ENCODE measurements around the gene CD55. TPM values are rescaled to one million over a fixed set of nuclear protein-coding genes. Genes with fewer than 3 reads are reported as not detected.

Gene CD55
- total RNA-seq, 4 donors from 2014 or later = 8.0 to 75.4 (median 40.1) TPM

DNA sequence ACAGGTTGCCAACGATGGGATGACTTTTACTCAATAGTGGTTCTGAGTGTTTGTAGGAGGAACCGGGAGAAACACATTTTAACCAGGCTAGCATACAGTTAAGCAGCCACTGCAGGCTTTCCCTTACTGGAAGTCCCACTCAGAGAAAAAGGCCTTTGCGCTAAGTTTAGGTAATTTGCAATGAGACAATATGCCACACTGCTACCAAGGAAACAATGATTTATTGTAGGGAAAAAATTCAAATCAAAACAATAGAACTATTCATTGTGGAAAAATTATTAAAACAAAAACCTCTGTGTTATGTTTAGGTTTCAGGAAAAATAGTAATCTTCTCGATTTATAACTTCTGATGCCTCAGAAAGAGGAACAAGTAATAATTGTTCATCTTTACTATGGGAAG lies 81.3 kb downstream of the CD55 start:
- no peak overlapping the region for H3K27ac ChIP-seq
- in situ Hi-C loops (cut with MboI; ENCODE audit: low pct_ligation_motif_present in 1 of 4, low pct_unique_long_range_greater_than_20kb in 1 of 4, low sequenced_read_pairs in 3 of 4) = loop anchor here (5.0 to 25.0 kb wide), 5 partner anchors 148 to 328 kb away; partner anchors contain the start of gene C4BPB (in 2 of the 4)
- WGBS, 2 donors (ENCODE audit: low coverage in 1 of 2) = 62 to 64% methylated on average over 2 to 4 of the region's 4 CpGs
- intact Hi-C loops (cut with DNase I; ENCODE audit: low total_unique reads) = loop anchor here (10.0 kb wide), 1 partner anchor 318 kb away; the partner anchor contains the start of gene C4BPB
- TF ChIP-seq, protein P1, sequence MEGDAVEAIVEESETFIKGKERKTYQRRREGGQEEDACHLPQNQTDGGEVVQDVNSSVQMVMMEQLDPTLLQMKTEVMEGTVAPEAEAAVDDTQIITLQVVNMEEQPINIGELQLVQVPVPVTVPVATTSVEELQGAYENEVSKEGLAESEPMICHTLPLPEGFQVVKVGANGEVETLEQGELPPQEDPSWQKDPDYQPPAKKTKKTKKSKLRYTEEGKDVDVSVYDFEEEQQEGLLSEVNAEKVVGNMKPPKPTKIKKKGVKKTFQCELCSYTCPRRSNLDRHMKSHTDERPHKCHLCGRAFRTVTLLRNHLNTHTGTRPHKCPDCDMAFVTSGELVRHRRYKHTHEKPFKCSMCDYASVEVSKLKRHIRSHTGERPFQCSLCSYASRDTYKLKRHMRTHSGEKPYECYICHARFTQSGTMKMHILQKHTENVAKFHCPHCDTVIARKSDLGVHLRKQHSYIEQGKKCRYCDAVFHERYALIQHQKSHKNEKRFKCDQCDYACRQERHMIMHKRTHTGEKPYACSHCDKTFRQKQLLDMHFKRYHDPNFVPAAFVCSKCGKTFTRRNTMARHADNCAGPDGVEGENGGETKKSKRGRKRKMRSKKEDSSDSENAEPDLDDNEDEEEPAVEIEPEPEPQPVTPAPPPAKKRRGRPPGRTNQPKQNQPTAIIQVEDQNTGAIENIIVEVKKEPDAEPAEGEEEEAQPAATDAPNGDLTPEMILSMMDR (IDR thresholded peaks at IDR 0.05) = no peak
- no peak for TF ChIP-seq EP300 (IDR thresholded peaks at IDR 0.05; ENCODE audit: low read depth)
- TF ChIP-seq POLR2A (IDR thresholded peaks at IDR 0.05) = no peak
- TF ChIP-seq POLR2AphosphoS5 (IDR thresholded peaks at IDR 0.05) = no peak
- no peaks in the 10 kb centered on the region for H3K36me3 ChIP-seq
- no peaks in the 10 kb centered on the region for H3K4me1 ChIP-seq
- H3K4me3 ChIP-seq = no peak overlapping the region
- no peaks in the 10 kb centered on the region for H3K27me3 ChIP-seq
- no peaks in the 10 kb centered on the region for H3K9me3 ChIP-seq
- no peak for DNase-seq

DNA sequence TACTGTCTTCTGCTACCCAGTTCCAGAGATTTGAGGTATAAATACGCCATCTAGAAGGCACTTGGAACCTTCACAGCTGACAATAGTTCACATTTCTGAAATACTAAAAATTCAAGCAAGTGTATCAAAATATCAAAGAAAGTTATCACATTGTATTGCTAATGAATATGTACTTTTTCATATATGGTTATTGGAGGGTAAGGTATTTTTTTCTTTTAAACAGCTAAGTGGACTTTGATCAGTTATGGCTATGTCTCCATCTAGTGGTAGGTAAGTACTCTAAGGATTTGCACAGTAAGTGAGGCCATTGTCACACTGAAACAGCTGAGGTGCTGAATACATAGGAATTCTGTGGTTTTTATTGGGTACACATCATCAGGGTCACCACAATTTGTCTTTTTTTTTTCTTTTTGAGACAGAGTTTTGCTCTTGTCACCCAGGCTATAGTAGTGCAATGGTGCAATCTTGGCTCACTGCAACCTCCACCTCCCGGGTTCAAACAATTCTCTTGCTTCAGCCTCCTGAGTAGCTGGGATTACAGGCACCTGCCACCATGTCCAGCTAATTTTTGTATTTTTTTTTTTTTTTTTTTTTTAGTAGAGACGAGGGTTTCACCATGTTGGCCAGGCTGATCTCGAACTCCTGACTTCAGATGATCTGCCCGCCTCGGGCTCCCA lies 83.5 kb downstream of the CD55 start:
- WGBS, 2 donors (ENCODE audit: low coverage in 1 of 2) = 83 to 87% methylated on average over 6 of the region's 6 CpGs
- intact Hi-C loops (cut with DNase I; ENCODE audit: low total_unique reads) (loop anchor here (10.0 kb wide), 1 partner anchor 320 kb away; the partner anchor contains the start of gene C4BPB), in situ Hi-C loops (cut with MboI; ENCODE audit: low pct_ligation_motif_present in 1 of 4, low pct_unique_long_range_greater_than_20kb in 1 of 4, low sequenced_read_pairs in 3 of 4) (loop anchor here (5.0 to 25.0 kb wide), 5 partner anchors 150 to 330 kb away; partner anchors contain the start of gene C4BPB (in 3 of the 4))
- Histone ChIP-seq H3K27me3 (no peaks in the 10 kb centered on the region), H3K9me3 (no peaks in the 10 kb centered on the region), H3K4me1 (no peaks in the 10 kb centered on the region), H3K27ac (no peak overlapping the region), H3K36me3 (no peaks in the 10 kb centered on the region), H3K4me3 (no peak overlapping the region)
- DNase-seq = no peak
- TF ChIP-seq EP300 (IDR thresholded peaks at IDR 0.05; ENCODE audit: low read depth) = no peak
- TF ChIP-seq, protein P1 (IDR thresholded peaks at IDR 0.05) = peak; percentile 68 to 82 (median 74)
- TF ChIP-seq POLR2AphosphoS5 (IDR thresholded peaks at IDR 0.05) = no peak

DNA sequence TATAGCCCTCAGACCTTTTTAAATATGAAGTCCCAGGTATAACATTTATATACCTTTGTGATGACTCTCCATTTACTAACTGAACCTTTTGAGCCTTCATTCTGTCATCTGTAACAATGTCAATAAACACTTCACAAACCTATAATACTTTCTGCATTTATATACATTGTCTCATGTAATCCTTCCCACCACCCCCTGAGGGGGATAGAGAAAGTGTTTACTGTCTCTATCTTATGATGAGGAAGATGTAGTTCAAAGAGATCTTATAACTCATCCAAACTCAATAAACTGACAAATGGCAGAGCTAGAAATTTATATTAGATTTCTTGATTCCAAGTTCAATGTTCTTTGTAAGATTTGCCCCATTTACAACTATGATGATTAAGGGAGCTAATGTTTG lies 84.3 kb downstream of the CD55 start:
- H3K4me3 ChIP-seq = no peak overlapping the region
- in situ Hi-C loops (cut with MboI; ENCODE audit: low pct_ligation_motif_present in 1 of 4, low pct_unique_long_range_greater_than_20kb in 1 of 4, low sequenced_read_pairs in 3 of 4) (loop anchor here in 3 of 4 donors (5.0 to 25.0 kb wide), 5 partner anchors 151 to 331 kb away; partner anchors contain the start of gene C4BPB (in 2 of the 3)), intact Hi-C loops (cut with DNase I; ENCODE audit: low total_unique reads) (loop anchor here (10.0 kb wide), 1 partner anchor 321 kb away; the partner anchor contains the start of gene C4BPB)

DNA sequence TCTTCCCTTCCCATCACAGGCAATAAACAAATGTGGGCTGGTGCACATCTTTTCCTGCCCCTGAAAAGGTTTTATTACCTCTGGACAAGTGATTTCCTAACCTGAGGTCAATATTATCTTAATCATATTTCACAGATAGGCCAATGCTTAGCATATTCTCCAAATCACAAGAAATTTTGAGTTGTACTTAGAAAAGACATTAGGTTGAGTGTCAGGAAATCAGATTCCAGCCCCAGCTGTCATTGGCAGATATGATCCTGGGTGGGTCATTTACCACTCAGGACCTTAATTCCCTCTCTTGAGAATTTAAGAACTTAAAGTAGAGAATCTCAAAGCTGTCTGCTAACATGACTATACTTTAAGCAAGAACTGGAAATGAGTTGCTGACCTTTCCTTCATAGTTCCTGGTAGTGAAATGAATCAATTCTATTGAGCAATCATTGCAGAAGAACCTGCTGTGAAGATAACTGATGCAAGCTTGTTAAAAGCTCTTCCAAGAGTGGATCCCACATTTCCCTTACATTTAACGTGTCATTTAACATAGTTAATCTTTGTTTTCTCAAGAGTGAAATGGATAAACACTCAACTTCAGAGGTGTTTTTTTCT lies 86.3 kb downstream of the CD55 start:
- Histone ChIP-seq H3K27me3 (no peaks in the 10 kb centered on the region), H3K27ac (no peak overlapping the region), H3K36me3 (no peaks in the 10 kb centered on the region), H3K4me3 (no peak overlapping the region), H3K4me1 (no peaks in the 10 kb centered on the region), H3K9me3 (no peaks in the 10 kb centered on the region)
- intact Hi-C loops (cut with DNase I; ENCODE audit: low total_unique reads) = loop anchor here (10.0 kb wide), 1 partner anchor 323 kb away; the partner anchor contains the start of gene C4BPB
- no peak for DNase-seq
- TF ChIP-seq POLR2AphosphoS5 (IDR thresholded peaks at IDR 0.05) = no peak
- TF ChIP-seq, protein P1 (IDR thresholded peaks at IDR 0.05) = no peak
- TF ChIP-seq EP300 (IDR thresholded peaks at IDR 0.05; ENCODE audit: low read depth) = no peak
- no peak for TF ChIP-seq POLR2A (IDR thresholded peaks at IDR 0.05)
- 33 to 38% methylated on average over 1 of the region's 1 CpG for WGBS, 2 donors (ENCODE audit: low coverage in 1 of 2)
- in situ Hi-C loops (cut with MboI; ENCODE audit: low pct_ligation_motif_present in 1 of 4, low pct_unique_long_range_greater_than_20kb in 1 of 4, low sequenced_read_pairs in 3 of 4) = loop anchor here in 3 of 4 donors (5.0 to 25.0 kb wide), 5 partner anchors 153 to 333 kb away; partner anchors contain the start of gene C4BPB (in 2 of the 3)

More for the DNA sequence above, 84.3 kb downstream of the CD55 start:
- DNase-seq = no peak
- Histone ChIP-seq H3K27ac (no peak overlapping the region), H3K36me3 (no peaks in the 10 kb centered on the region), H3K4me1 (no peaks in the 10 kb centered on the region), H3K27me3 (no peaks in the 10 kb centered on the region), H3K9me3 (no peaks in the 10 kb centered on the region)
- TF ChIP-seq POLR2AphosphoS5 (IDR thresholded peaks at IDR 0.05) (no peak), POLR2A (IDR thresholded peaks at IDR 0.05) (no peak), EP300 (IDR thresholded peaks at IDR 0.05; ENCODE audit: low read depth) (no peak)
- TF ChIP-seq, protein P1 (IDR thresholded peaks at IDR 0.05) = no peak

Data from transverse colon (tissue), 4 donors.